ENCODE results near the gene FAIM.
"Not testable (repeated sequence)": the region's sequence is repeated elsewhere in the genome, so short reads cannot be mapped to it uniquely, and the experiment has no call there.

Gene FAIM

GRCh38 chr3:138604106-138604595 is 4.4 kb upstream of the FAIM start:
- DNase-seq: not testable (repeated sequence)

GRCh38 chr3:138609898-138610266 is 1.3 kb downstream of the FAIM start:
- no peak for DNase-seq

- no peak for DNase-seq
Observed at GRCh38 chr3:138615462-138615861, 6.9 kb downstream of the FAIM start.

GRCh38 chr3:138620431-138620830 is 11.9 kb downstream of the FAIM start:
- no peak for DNase-seq

- DNase-seq: no peak
Observed at GRCh38 chr3:138624518-138624917, 15.9 kb downstream of the FAIM start.

- DNase-seq: no peak
Observed at GRCh38 chr3:138625707-138626365, 17.3 kb downstream of the FAIM start.

GRCh38 chr3:138629526-138629925 is 21.0 kb downstream of the FAIM start:
- no peak for DNase-seq

GRCh38 chr3:138638641-138639040 is 30.1 kb downstream of the FAIM start:
- DNase-seq: no peak

- DNase-seq: no peak
Observed at GRCh38 chr3:138640537-138640936, 32.0 kb downstream of the FAIM start.

- DNase-seq: no peak
Observed at GRCh38 chr3:138642226-138642926, 33.8 kb downstream of the FAIM start.

GRCh38 chr3:138642927-138643253 is 34.3 kb downstream of the FAIM start:
- DNase-seq: no peak

GRCh38 chr3:138646008-138646407 is 37.4 kb downstream of the FAIM start:
- no peak for DNase-seq

GRCh38 chr3:138646513-138646912 is 37.9 kb downstream of the FAIM start:
- no peak for DNase-seq

- no peak for DNase-seq
Observed at GRCh38 chr3:138649134-138649533, 40.6 kb downstream of the FAIM start.

GRCh38 chr3:138653567-138653966 is 45.0 kb downstream of the FAIM start:
- no peak for DNase-seq

- no peak for DNase-seq
Observed at GRCh38 chr3:138657508-138657907, 48.9 kb downstream of the FAIM start.

GRCh38 chr3:138668107-138668506 is 59.5 kb downstream of the FAIM start:
- DNase-seq: no peak

- DNase-seq: no peak
Observed at GRCh38 chr3:138670407-138670806, 61.8 kb downstream of the FAIM start.

GRCh38 chr3:138673641-138674530 is 65.3 kb downstream of the FAIM start:
- DNase-seq: no peak

- DNase-seq: no peak
Observed at GRCh38 chr3:138675393-138675792, 66.8 kb downstream of the FAIM start.

GRCh38 chr3:138678086-138678485 is 69.5 kb downstream of the FAIM start:
- DNase-seq: no peak

- no peak for DNase-seq
Observed at GRCh38 chr3:138678874-138679392, 70.4 kb downstream of the FAIM start.

- not testable (repeated sequence) for DNase-seq
Observed at GRCh38 chr3:138680974-138681373, 72.4 kb downstream of the FAIM start.
